Cerebellar cortex (tissue), 1 donor: Measurements from ENCODE around the gene MFAP4.

Source experiments
- DNase-seq: peaks from one replicate; pipeline ENCODE4 v3.0.0-alpha.2; 2015; ENCODE audit warnings: low spot score

The MFAP4 gene

DNA sequence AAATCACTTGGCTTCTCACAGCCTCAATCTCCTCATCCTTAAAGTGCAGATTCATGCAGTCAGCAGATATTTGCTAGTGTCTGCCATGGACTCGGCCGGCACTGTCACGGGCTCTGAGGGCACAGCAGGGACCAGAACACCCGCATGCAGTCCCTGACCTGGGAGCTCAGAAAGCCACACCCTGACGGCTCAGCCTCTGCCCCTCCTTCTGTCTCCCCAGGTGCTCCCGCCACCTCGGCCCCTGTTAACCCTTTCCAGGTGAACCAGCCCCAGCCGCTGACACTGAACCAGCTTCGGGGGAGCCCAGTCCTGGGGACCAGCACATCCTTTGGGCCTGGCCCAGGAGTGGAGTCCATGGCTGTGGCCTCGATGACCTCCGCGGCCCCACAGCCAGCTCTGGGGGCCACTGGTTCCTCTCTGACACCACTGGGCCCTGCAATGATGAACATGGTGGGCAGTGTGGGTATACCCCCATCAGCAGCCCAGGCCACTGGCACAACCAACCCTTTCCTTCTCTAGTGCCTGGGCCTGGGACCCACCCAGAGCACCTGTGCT, 53.2 kb downstream of the MFAP4 start:
- no peak for DNase-seq
